ENCODE measurements around the gene GRAMD1C. TPM values are rescaled to one million over a fixed set of nuclear protein-coding genes. Genes with fewer than 3 reads are reported as not detected.

The GRAMD1C gene
- total and polyA plus RNA-seq, 2 experiments from 2014 or later = 3.2 to 6.0 TPM

DNA sequence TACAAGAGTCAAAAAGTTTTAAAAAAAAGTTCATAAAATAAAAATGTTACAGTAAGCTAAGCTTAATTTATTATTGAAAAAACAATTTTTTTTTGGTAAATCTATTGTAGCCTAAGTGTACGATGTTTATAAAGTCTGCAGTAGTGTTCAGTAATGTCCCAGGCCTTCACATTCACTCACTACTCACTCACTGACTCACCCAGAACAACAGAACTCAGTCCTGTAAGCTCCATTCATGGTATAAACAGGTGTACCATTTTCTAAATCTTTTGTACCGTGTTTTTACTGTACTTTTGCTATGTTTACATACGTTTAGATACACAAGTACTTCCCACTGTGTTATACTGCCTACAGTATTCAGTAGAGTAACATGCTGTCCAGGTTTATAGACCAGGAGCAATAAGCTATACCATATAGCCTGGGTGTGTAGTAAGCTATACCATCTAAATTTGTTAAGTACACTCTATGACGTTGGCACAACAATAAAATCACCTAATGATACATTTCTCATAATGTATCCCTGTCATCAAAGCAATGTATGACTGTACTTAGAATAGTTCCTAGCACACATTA lies 68.1 kb downstream of the GRAMD1C start:
- in situ Hi-C loops (cut with MboI) = no loop called here
- Histone ChIP-seq H3K4me1 (ENCODE audit: insufficient read depth) (no peaks in the 10 kb centered on the region), H3K9me3 (ENCODE audit: low read depth) (no peaks in the 10 kb centered on the region), H4K20me1 (ENCODE audit: insufficient read depth) (no peaks in the 10 kb centered on the region), H3K36me3 (ENCODE audit: low read depth) (no peaks in the 10 kb centered on the region), H3K4me3 (no peak overlapping the region), H3K79me2 (ENCODE audit: insufficient read depth) (no peaks in the 10 kb centered on the region), H3K9ac (no peak overlapping the region), H3F3A (ENCODE audit: insufficient read depth) (no peaks in the 10 kb centered on the region), H3K27ac (no peak overlapping the region), H2AFZ (no peak overlapping the region), H3K9me2 (ENCODE audit: insufficient read depth) (no peaks in the 10 kb centered on the region), H3K27me3 (replicated peaks; ENCODE audit: insufficient read depth) (no peaks in the 10 kb centered on the region), H3K4me2 (ENCODE audit: unreplicated experiment) (no peak overlapping the region)
- no peak for TF ChIP-seq EZH2 (IDR thresholded peaks at IDR 0.05; ENCODE audit: insufficient read depth, poor library complexity, severe bottlenecking)
- no peak for TF ChIP-seq EZH2phosphoT487 (IDR thresholded peaks at IDR 0.05; ENCODE audit: insufficient read depth, low read depth)
- 94 to 95% methylated on average over 4 of the region's 4 CpGs for WGBS, 2 experiments (ENCODE audit: low coverage in 1 of 2, low lambda C conversion rate in 2 of 2, missing lambda C conversion rate in 2 of 2)
- DNase-seq = no peak

- H3K9me3 ChIP-seq (ENCODE audit: low read depth) = no peaks in the 10 kb centered on the region
- no peaks in the 10 kb centered on the region for H3K9me2 ChIP-seq (ENCODE audit: insufficient read depth)
- no peak overlapping the region for H3K4me3 ChIP-seq
- in situ Hi-C loops (cut with MboI) = no loop called here
- TF ChIP-seq EZH2phosphoT487 (IDR thresholded peaks at IDR 0.05; ENCODE audit: insufficient read depth, low read depth) (no peak), EZH2 (IDR thresholded peaks at IDR 0.05; ENCODE audit: insufficient read depth, poor library complexity, severe bottlenecking) (no peak)
- no peaks in the 10 kb centered on the region for H3F3A ChIP-seq (ENCODE audit: insufficient read depth)
- H3K27ac ChIP-seq = no peak overlapping the region
- H3K79me2 ChIP-seq (ENCODE audit: insufficient read depth) = no peaks in the 10 kb centered on the region
- no peak overlapping the region for H2AFZ ChIP-seq
- no peak overlapping the region for H3K9ac ChIP-seq
- no peak for DNase-seq
- H3K27me3 ChIP-seq (replicated peaks; ENCODE audit: insufficient read depth) = no peaks in the 10 kb centered on the region
- no peak overlapping the region for H3K4me2 ChIP-seq (ENCODE audit: unreplicated experiment)
- peaks cover 7% of the 10 kb centered on the region; the same call in 1 of the 2 replicates for H3K4me1 ChIP-seq (ENCODE audit: insufficient read depth)
- no peaks in the 10 kb centered on the region for H4K20me1 ChIP-seq (ENCODE audit: insufficient read depth)
- H3K36me3 ChIP-seq (ENCODE audit: low read depth) = no peaks in the 10 kb centered on the region
Measured at GRCh38 chr3:113908133-113908532, 69.5 kb downstream of the GRAMD1C start.

DNA sequence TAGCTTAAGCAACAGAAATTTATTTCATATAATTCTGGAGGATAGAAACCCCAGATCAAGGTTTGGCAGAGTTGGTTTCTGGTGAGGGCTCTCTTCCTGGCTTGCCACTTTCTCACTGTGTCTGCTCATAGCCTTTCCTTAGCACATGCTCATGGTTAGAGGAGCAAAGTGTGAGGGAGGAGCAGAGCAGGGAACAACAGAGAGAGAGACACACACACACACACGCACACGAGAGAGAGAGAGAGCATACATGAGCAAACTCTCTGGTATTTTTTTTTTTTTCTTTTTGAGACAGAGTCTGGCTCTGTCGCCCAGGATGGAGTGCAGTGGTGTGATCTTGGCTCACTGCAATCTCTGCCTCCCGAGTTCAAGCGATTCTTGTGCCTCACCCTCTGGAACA lies 72.4 kb downstream of the GRAMD1C start:
- in situ Hi-C loops (cut with MboI) = loop anchor here (5.0 kb wide), 1 partner anchor 64 kb away; no protein-coding TSS in a partner anchor
- H2AFZ ChIP-seq = no peak overlapping the region
- WGBS, 2 experiments (ENCODE audit: low coverage in 1 of 2, low lambda C conversion rate in 2 of 2, missing lambda C conversion rate in 2 of 2) = 68 to 95% methylated on average over 3 to 5 of the region's 5 CpGs

GRCh38 chr3:113912552-113913236 lies 74.1 kb downstream of the GRAMD1C start:
- Histone ChIP-seq H3K27me3 (replicated peaks; ENCODE audit: insufficient read depth) (no peaks in the 10 kb centered on the region), H3K27ac (no peak overlapping the region), H3K36me3 (ENCODE audit: low read depth) (no peaks in the 10 kb centered on the region), H3K4me2 (ENCODE audit: unreplicated experiment) (peak overlapping the region; percentile 19), H3K9me2 (ENCODE audit: insufficient read depth) (no peaks in the 10 kb centered on the region), H3K4me1 (ENCODE audit: insufficient read depth) (peaks cover 29% of the 10 kb centered on the region), H2AFZ (no peak overlapping the region), H3K79me2 (ENCODE audit: insufficient read depth) (no peaks in the 10 kb centered on the region), H3K4me3 (no peak overlapping the region), H3K9ac (no peak overlapping the region), H3F3A (ENCODE audit: insufficient read depth) (peaks cover 21% of the 10 kb centered on the region), H3K9me3 (ENCODE audit: low read depth) (no peaks in the 10 kb centered on the region), H4K20me1 (ENCODE audit: insufficient read depth) (no peaks in the 10 kb centered on the region)
- no peak for TF ChIP-seq EZH2phosphoT487 (IDR thresholded peaks at IDR 0.05; ENCODE audit: insufficient read depth, low read depth)
- TF ChIP-seq EZH2 (IDR thresholded peaks at IDR 0.05; ENCODE audit: insufficient read depth, poor library complexity, severe bottlenecking) = no peak
- 81 to 84% methylated on average over 3 of the region's 3 CpGs for WGBS, 2 experiments (ENCODE audit: low coverage in 1 of 2, low lambda C conversion rate in 2 of 2, missing lambda C conversion rate in 2 of 2)
- in situ Hi-C loops (cut with MboI) = loop anchor here (5.0 kb wide), 1 partner anchor 65 kb away; no protein-coding TSS in a partner anchor
- DNase-seq = peak; percentile 75

More for the DNA sequence above, 72.4 kb downstream of the GRAMD1C start:
- Histone ChIP-seq H3K9ac (no peak overlapping the region), H3K27ac (no peak overlapping the region), H3K4me3 (no peak overlapping the region), H3K4me1 (ENCODE audit: insufficient read depth) (peaks cover 29% of the 10 kb centered on the region), H3K36me3 (ENCODE audit: low read depth) (no peaks in the 10 kb centered on the region), H3K9me3 (ENCODE audit: low read depth) (no peaks in the 10 kb centered on the region), H3K27me3 (replicated peaks; ENCODE audit: insufficient read depth) (no peaks in the 10 kb centered on the region), H3F3A (ENCODE audit: insufficient read depth) (peaks cover 21% of the 10 kb centered on the region), H3K79me2 (ENCODE audit: insufficient read depth) (no peaks in the 10 kb centered on the region), H3K9me2 (ENCODE audit: insufficient read depth) (no peaks in the 10 kb centered on the region), H4K20me1 (ENCODE audit: insufficient read depth) (no peaks in the 10 kb centered on the region), H3K4me2 (ENCODE audit: unreplicated experiment) (no peak overlapping the region)
- TF ChIP-seq EZH2phosphoT487 (IDR thresholded peaks at IDR 0.05; ENCODE audit: insufficient read depth, low read depth) (no peak), EZH2 (IDR thresholded peaks at IDR 0.05; ENCODE audit: insufficient read depth, poor library complexity, severe bottlenecking) (no peak)
- peak; percentile 21 for DNase-seq

All from GM23248 (cell line).